Testis (tissue), 3 donors: ENCODE results near the gene EMILIN3. TPM values are rescaled to one million over a fixed set of nuclear protein-coding genes. Genes with fewer than 3 reads are reported as not detected.
A peak's percentile ranks its signal among the peaks of the same experiment; 100 is the strongest.

ENCODE experiments used
- DNase-seq: peaks from one replicate; pipeline ENCODE4 v3.0.0-alpha.2; 2019
- H3K27ac ChIP-seq, 2 donors: fragments of 200-600 bp; sonication (generic); one replicate each; pipeline ENCODE4 v1.5.1; 2019
- H3K27me3 ChIP-seq: fragments of 200-600 bp; sonication (generic); one replicate; pipeline ENCODE4 v1.5.1; 2019
- H3K36me3 ChIP-seq: fragments of 200-600 bp; sonication (generic); one replicate; pipeline ENCODE4 v1.5.1; 2017; ENCODE audit warnings: low read depth; ENCODE audit errors: missing control alignments
- H3K4me1 ChIP-seq: fragments of 200-600 bp; sonication (generic); one replicate; pipeline ENCODE4 v1.5.1; 2019
- H3K4me3 ChIP-seq, 2 donors: fragments of 200-600 bp; sonication (generic); one replicate each; pipeline ENCODE4 v1.5.1; 2017 to 2019
- H3K9me3 ChIP-seq: fragments of 200-600 bp; sonication (generic); one replicate; pipeline ENCODE4 v1.5.1; 2017
- POLR2A ChIP-seq: fragments of 450-650 bp; IDR thresholded peaks from one replicate; pipeline ENCODE4 v1.6.1; 2017; ENCODE audit warnings: antibody characterized with exemption, mild to moderate bottlenecking, moderate library complexity
- WGBS, 2 donors: methylation state at CpG; one replicate each; pipeline ENCODE4 v1.1.5; 2018; 5-methylcytosine and 5-hydroxymethylcytosine counted together
- intact Hi-C: fragments of 100-400 bp; cut with DNase I; formaldehyde crosslinking; loops from one replicate; pipeline ENCODE4 v1.15.1; 2023; ENCODE audit warnings: low total_unique reads
- polyA plus RNA-seq: library from polyadenylated mRNA; stranded (reverse); fragments of 350-450 nt; fragmentation: Illumina TruSeq; extraction: RNeasy Lipid Tissue Mini Kit (QIAGEN cat#74804); gene quantifications from one replicate; pipeline ENCODE4 v1.2.3, GENCODE V29; 2014; ENCODE audit warnings: low read depth, low replicate concordance; ENCODE audit not compliant: insufficient read depth
- total RNA-seq, 2 donors: library from RNA; depleted of rRNA; stranded (reverse); fragments of >200 nt; gene quantifications; one replicate each; pipeline ENCODE4 v1.2.3, GENCODE V29; 2016
- TF ChIP-seq, protein P1 (sequence below), 3 experiments: fragments of 450-650 bp in 2 of 3; fragments of 200-600 bp in 1 of 3; sonication (generic) in 1 of 3; IDR thresholded peaks; one replicate each; pipeline ENCODE4 v1.5.1; 2016 to 2019; ENCODE audit warnings: antibody characterized with exemption in 3 of 3, mild to moderate bottlenecking in 2 of 3, moderate library complexity in 1 of 3

The EMILIN3 gene
- total and polyA plus RNA-seq, 3 donors from 2014 or later, result 3.7 to 14.8 (median 4.2) TPM

DNA sequence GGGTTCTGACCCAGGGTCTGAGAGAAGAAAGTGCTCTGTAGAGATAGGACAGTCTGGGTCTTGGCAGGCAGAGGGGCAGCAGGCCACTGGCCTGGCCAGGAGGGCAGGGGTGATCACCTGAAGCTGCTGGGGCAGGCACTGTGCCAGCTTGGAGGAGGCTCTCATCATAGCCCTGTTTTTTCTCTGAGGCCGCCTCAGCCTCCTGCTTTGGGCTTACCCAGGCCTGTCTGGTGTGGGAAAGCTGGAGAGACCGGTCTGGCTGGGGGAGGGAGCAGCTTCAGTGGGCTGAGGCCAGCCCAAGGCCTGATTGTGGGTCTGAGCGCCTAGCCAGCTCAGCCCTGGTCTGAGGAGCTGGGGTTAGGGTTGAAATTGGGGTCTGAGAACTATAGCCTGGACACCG, 22.1 kb downstream of the EMILIN3 start:
- no peak overlapping the region for H3K27ac ChIP-seq
- no peaks in the 10 kb centered on the region for H3K36me3 ChIP-seq
- H3K4me1 ChIP-seq, result peaks cover 14% of the 10 kb centered on the region
- no peaks in the 10 kb centered on the region for H3K27me3 ChIP-seq
- 92 to 96% methylated on average over 4 of the region's 4 CpGs for WGBS, 2 donors
- H3K4me3 ChIP-seq, result no peak overlapping the region
- no peak for TF ChIP-seq POLR2A
- TF ChIP-seq, protein P1, sequence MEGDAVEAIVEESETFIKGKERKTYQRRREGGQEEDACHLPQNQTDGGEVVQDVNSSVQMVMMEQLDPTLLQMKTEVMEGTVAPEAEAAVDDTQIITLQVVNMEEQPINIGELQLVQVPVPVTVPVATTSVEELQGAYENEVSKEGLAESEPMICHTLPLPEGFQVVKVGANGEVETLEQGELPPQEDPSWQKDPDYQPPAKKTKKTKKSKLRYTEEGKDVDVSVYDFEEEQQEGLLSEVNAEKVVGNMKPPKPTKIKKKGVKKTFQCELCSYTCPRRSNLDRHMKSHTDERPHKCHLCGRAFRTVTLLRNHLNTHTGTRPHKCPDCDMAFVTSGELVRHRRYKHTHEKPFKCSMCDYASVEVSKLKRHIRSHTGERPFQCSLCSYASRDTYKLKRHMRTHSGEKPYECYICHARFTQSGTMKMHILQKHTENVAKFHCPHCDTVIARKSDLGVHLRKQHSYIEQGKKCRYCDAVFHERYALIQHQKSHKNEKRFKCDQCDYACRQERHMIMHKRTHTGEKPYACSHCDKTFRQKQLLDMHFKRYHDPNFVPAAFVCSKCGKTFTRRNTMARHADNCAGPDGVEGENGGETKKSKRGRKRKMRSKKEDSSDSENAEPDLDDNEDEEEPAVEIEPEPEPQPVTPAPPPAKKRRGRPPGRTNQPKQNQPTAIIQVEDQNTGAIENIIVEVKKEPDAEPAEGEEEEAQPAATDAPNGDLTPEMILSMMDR (IDR thresholded peaks at IDR 0.05), result no peak
- no peaks in the 10 kb centered on the region for H3K9me3 ChIP-seq
- DNase-seq, result no peak
- intact Hi-C loops, result loop anchor here (10.0 kb wide), 1 partner anchor 70 kb away; no protein-coding TSS in a partner anchor

DNA sequence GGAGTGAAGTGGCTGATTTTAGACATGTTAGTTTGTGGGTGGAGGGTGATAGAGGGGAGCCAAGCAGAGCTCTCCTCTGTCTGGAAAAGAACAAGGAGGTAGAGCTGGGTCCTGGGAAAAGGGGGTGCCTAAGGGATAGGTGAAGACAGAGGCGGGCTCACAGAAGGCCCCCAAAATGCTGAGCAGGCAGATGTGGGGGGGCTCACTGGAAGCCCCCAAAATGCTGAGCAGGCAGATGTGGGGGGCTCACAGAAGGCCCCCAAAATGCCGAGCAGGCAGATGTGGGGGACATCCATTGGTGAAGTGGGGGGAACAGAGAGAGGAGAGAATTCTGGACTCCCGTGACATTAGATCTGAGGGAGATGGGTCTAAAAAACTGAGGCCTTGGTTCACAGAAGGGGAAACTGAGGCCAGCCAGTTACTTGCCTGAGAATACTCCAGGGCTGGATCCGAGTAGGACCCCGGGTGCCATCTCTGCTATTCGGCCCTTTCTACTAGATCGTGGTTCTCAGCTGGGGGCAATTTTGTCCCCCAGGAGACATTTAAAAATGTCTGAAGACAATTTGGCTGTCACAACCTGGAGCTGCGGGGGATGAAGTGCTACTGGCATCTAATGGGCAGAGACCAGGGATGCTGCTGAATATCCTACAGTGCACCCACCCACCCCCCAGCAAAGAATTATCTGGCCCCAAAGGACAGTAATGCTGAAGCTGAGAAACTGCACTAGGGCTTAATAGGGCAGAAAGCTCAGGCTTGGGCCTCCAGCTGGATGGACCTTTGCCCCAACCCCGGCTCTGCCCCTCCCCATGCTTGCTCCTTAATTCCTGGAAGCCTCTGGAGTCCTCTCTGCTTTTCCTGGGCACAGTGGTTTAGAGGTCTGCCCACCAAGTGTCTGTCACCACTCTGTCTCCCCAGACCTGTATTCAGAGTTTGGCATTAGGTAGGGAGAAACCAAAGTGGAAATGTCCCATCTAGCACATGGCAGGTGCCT, 23.8 kb downstream of the EMILIN3 start:
- H3K9me3 ChIP-seq, result no peaks in the 10 kb centered on the region
- TF ChIP-seq, protein P1 (IDR thresholded peaks at IDR 0.05), result no peak
- no peak for TF ChIP-seq POLR2A
- 95 to 97% methylated on average over 9 of the region's 9 CpGs for WGBS, 2 donors
- intact Hi-C loops, result loop anchor here (10.0 kb wide), 1 partner anchor 72 kb away; no protein-coding TSS in a partner anchor
- no peak overlapping the region for H3K4me3 ChIP-seq
- no peak for DNase-seq
- no peaks in the 10 kb centered on the region for H3K36me3 ChIP-seq
- H3K27ac ChIP-seq, result no peak overlapping the region
- peaks cover 14% of the 10 kb centered on the region for H3K4me1 ChIP-seq
- H3K27me3 ChIP-seq, result no peaks in the 10 kb centered on the region

DNA sequence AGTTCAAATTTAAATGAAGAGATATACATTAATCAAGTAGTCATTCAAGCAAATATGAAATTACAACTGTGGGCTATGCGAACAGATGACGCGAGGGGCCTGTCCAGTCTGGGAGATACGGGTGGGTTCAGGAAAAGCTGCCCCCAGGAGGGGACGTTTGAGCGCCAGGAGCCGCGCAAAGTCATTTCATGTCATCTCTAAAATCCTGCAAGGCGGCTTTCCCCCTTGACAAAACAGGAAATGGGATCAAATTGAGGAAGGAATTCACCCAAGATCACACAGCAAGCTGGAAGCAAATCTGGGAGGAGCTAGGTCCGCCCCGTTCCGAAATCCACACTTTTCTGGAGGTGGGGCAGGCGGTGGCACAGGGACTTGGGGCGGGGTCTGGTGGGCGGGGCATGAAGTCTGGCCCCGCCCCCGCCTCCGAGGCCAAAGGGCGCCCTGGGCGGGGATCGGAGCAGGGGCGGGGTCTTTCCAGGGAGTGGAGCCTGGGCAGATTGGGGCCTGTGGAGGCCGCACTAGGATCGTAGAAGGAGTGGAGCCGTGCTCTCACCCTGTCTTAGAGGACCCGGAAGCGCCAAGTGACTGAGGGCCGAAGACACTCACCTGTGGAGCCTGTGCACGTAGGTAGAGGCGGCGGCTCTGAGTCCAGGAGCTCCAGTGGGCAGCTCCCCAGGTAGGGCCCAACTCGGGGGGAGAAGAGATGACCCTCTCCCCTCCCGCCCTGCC, 26.1 kb downstream of the EMILIN3 start, which contains the start of gene LPIN3:
Gene LPIN3 (plus strand): TSS at position 495 of the 729 bp plus-strand sequence. CDS start 4,983 bp downstream, outside the sequence.
- no peaks in the 10 kb centered on the region for H3K27me3 ChIP-seq
- 11 to 16% methylated on average over 10 to 33 of the region's 33 CpGs for WGBS, 2 donors
- peaks cover 14% of the 10 kb centered on the region for H3K4me1 ChIP-seq
- TF ChIP-seq, protein P1 (IDR thresholded peaks at IDR 0.05), result no peak
- no peak for TF ChIP-seq POLR2A
- intact Hi-C loops, result loop anchor here (10.0 kb wide), 1 partner anchor 74 kb away; no protein-coding TSS in a partner anchor
- no peaks in the 10 kb centered on the region for H3K36me3 ChIP-seq
- H3K4me3 ChIP-seq, result peak within 1 kb of the TSS; percentile 29 to 51
- H3K27ac ChIP-seq, result peak within 1 kb of the TSS in 1 of 2 donors; percentile 11
- H3K9me3 ChIP-seq, result no peaks in the 10 kb centered on the region
- DNase-seq, result peak; percentile 88

DNA sequence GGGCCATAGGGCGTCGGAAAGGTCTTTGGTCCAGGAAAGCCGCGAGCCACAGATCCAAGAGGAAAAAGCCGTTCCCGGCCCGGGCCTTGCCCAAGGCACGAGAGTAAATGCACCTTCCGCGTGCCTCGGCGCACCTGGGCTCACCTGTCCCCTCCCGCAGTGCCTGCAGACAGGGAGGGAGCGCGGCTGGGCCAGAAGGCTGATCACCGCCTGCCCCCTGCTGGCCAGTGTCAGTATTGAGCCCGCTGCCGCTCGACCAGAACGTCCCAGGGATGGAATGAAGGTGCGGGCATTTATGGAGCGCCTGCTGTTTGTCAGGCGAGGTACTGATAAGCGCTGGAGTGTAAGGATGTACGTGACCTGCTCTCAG, 26.7 kb downstream of the EMILIN3 start:
- no peak for TF ChIP-seq POLR2A
- TF ChIP-seq, protein P1 (IDR thresholded peaks at IDR 0.05), result peak; percentile 97 to 99 (median 98)
- Histone ChIP-seq H3K27me3 (no peaks in the 10 kb centered on the region), H3K4me3 (peak overlapping the region; percentile 29 to 51), H3K9me3 (no peaks in the 10 kb centered on the region), H3K36me3 (no peaks in the 10 kb centered on the region), H3K4me1 (peaks cover 14% of the 10 kb centered on the region), H3K27ac (no peak overlapping the region)
- intact Hi-C loops, result loop anchor here (10.0 kb wide), 2 partner anchors 75 to 165 kb away; no protein-coding TSS in a partner anchor
- peak; percentile 89 for DNase-seq
- 5% methylated on average over 25 of the region's 25 CpGs for WGBS, 2 donors
